ENCODE data around the gene PRDM16.

DNA sequence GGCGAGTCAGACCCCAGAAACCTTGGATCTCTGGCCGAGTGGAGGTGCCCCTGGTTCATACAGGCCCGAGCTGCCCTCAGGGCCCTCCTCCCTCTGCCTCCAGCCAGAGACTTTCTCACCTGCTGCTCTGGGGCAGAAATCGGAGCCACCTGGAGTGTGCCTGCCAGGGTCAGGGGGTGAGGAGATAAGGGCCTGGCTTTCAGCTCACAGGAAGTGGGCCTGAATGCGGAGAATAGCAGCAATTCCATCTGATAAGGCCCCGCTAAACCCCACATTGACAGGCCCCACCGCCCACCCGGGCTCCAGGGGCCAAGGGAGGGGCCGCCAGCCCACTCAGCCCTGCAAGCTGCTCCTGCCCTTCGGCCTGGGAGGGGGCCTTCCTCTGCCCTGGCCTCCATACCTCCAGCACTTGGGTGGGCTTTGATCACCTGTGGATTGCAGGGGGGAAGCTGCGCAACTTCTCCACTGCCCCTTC lies 261.8 kb downstream of the PRDM16 start:
- TF ChIP-seq CTCF (conservative IDR thresholded peaks at IDR 0.05; ENCODE audit: low read depth in 2 of 2) = no peak
- no peak for TF ChIP-seq EZH2 (IDR thresholded peaks at IDR 0.05; ENCODE audit: low read depth, unreplicated experiment)

Data from GM23338 (cell line).